DND-41 (cell line): ENCODE results near the gene ACMSD.
"Not testable (repeated sequence)": the region's sequence is repeated elsewhere in the genome, so short reads cannot be mapped to it uniquely, and the experiment has no call there.

Experiments
- ATAC-seq: fragments of 200-7000 bp; cut with Tn5 transposase; 3 replicates; pipeline ENCODE4 v1.9.1; 2021; ENCODE audit warnings: low read depth; ENCODE audit not compliant: insufficient read depth
- DNase-seq: peaks from one replicate; pipeline ENCODE4 v3.0.0-alpha.2; 2020
- H2AFZ ChIP-seq: 2 replicates; pipeline ENCODE4 v1.6.0; 2012; ENCODE audit warnings: low read depth, low read length
- H3K27ac ChIP-seq: 2 replicates; pipeline ENCODE4 v1.5.1; 2012; ENCODE audit warnings: low read length, inconsistent platforms
- H3K27me3 ChIP-seq: fragments of 200-600 bp; sonication (generic); 2 replicates; pipeline ENCODE4 v1.6.0; 2012; ENCODE audit warnings: low read length, mild to moderate bottlenecking, inconsistent platforms; ENCODE audit not compliant: insufficient read depth, poor library complexity
- H3K36me3 ChIP-seq: 2 replicates; pipeline ENCODE4 v1.5.1; 2012; ENCODE audit warnings: low read length, inconsistent platforms; ENCODE audit not compliant: insufficient read depth
- H3K4me1 ChIP-seq: 2 replicates; pipeline ENCODE4 v1.5.1; 2012; ENCODE audit warnings: mild to moderate bottlenecking, low read length; ENCODE audit not compliant: insufficient read depth
- H3K4me2 ChIP-seq: 2 replicates; pipeline ENCODE4 v1.6.0; 2012; ENCODE audit warnings: mild to moderate bottlenecking, moderate library complexity, low read length, inconsistent platforms; ENCODE audit not compliant: insufficient read depth
- H3K4me3 ChIP-seq, 2 experiments: fragments of 200-600 bp in 1 of 2; shearing (Covaris generic) in 1 of 2; 2 replicates each; pipeline ENCODE4 v1.5.1; 2012 to 2016; ENCODE audit warnings: inconsistent platforms in 2 of 2, low read length in 2 of 2, mild to moderate bottlenecking in 2 of 2, low read depth in 1 of 2, moderate library complexity in 1 of 2
- H3K79me2 ChIP-seq: 2 replicates; pipeline ENCODE4 v1.6.0; 2012; ENCODE audit warnings: low read length, inconsistent platforms; ENCODE audit not compliant: insufficient read depth
- H3K9ac ChIP-seq: 2 replicates; pipeline ENCODE4 v1.6.0; 2012; ENCODE audit warnings: low read depth, mild to moderate bottlenecking, inconsistent platforms, low read length, moderate library complexity
- H3K9me3 ChIP-seq: 2 replicates; pipeline ENCODE4 v1.5.1; 2012; ENCODE audit warnings: low read length, moderate library complexity, mild to moderate bottlenecking, inconsistent platforms; ENCODE audit not compliant: insufficient read depth, severe bottlenecking
- H4K20me1 ChIP-seq: 2 replicates; pipeline ENCODE4 v1.6.0; 2012; ENCODE audit warnings: low read length; ENCODE audit not compliant: insufficient read depth
- EZH2 ChIP-seq: IDR thresholded peaks from 3 replicates; pipeline ENCODE4 v1.6.1; 2012; ENCODE audit warnings: borderline replicate concordance, low read depth, mild to moderate bottlenecking, moderate library complexity, low read length, inconsistent platforms; ENCODE audit not compliant: severe bottlenecking
- TF ChIP-seq, protein P1 (sequence below): IDR thresholded peaks from 2 replicates; pipeline ENCODE4 v1.5.1; 2012; ENCODE audit warnings: borderline replicate concordance, low read length, moderate library complexity, mild to moderate bottlenecking; ENCODE audit not compliant: poor library complexity, severe bottlenecking; ENCODE audit errors: extremely low read depth

Gene ACMSD

DNA sequence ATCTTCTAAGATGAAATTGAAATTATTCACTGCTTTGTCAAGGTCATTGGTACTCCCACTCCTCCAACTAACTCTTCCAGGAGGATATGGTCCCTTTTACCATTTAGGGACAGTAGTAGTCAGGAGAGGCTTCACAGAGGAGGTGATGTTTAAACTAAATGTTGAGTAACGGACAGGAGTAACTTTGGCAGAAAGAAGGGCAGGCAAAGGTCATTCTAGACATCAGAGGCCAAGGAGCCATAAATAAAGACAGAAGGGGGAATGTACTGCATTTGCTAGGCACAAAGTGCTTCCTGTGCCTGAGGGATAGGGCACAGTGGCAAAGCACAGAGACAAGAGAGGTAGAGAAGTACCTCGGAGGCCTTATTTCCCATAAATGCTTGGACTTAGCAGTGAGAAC, 14.6 kb upstream of the ACMSD start:
- TF ChIP-seq, protein P1, sequence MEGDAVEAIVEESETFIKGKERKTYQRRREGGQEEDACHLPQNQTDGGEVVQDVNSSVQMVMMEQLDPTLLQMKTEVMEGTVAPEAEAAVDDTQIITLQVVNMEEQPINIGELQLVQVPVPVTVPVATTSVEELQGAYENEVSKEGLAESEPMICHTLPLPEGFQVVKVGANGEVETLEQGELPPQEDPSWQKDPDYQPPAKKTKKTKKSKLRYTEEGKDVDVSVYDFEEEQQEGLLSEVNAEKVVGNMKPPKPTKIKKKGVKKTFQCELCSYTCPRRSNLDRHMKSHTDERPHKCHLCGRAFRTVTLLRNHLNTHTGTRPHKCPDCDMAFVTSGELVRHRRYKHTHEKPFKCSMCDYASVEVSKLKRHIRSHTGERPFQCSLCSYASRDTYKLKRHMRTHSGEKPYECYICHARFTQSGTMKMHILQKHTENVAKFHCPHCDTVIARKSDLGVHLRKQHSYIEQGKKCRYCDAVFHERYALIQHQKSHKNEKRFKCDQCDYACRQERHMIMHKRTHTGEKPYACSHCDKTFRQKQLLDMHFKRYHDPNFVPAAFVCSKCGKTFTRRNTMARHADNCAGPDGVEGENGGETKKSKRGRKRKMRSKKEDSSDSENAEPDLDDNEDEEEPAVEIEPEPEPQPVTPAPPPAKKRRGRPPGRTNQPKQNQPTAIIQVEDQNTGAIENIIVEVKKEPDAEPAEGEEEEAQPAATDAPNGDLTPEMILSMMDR: no peak
- no peak for TF ChIP-seq EZH2
- no peaks in the 10 kb centered on the region for H3K27me3 ChIP-seq
- H3K27ac ChIP-seq: no peak overlapping the region
- H4K20me1 ChIP-seq: no peaks in the 10 kb centered on the region
- no peak for ATAC-seq
- no peaks in the 10 kb centered on the region for H3K4me1 ChIP-seq
- H3K4me3 ChIP-seq: no peak overlapping the region
- H3K79me2 ChIP-seq: no peaks in the 10 kb centered on the region
- H3K36me3 ChIP-seq: no peaks in the 10 kb centered on the region
- H3K4me2 ChIP-seq: no peak overlapping the region
- no peak overlapping the region for H3K9ac ChIP-seq
- no peak overlapping the region for H2AFZ ChIP-seq
- DNase-seq: no peak
- H3K9me3 ChIP-seq: no peaks in the 10 kb centered on the region

DNA sequence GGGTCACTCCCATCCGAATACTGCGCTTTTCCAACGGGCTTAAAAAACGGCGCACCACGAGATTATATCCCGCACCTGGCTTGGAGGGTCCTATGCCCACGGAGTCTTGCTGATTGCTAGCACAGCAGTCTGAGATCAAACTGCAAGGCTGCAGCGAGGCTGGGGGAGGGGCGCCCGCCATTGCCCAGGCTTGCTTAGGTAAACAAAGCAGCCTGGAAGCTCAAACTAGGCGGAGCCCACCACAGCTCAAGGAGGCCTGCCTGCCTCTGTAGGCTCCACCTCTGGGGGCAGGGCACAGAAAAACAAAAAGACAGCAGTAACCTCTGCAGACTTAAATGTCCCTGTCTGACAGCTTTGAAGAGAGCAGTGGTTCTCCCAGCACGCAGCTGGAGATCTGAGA, 12.7 kb upstream of the ACMSD start:
- ATAC-seq, H3K27me3 ChIP-seq, H3K4me3 ChIP-seq, H3K27ac ChIP-seq, H3K4me1 ChIP-seq, H3K79me2 ChIP-seq, H2AFZ ChIP-seq, DNase-seq, H3K36me3 ChIP-seq, H3K4me2 ChIP-seq, H3K9ac ChIP-seq, H4K20me1 ChIP-seq, H3K9me3 ChIP-seq: not testable (repeated sequence)

DNA sequence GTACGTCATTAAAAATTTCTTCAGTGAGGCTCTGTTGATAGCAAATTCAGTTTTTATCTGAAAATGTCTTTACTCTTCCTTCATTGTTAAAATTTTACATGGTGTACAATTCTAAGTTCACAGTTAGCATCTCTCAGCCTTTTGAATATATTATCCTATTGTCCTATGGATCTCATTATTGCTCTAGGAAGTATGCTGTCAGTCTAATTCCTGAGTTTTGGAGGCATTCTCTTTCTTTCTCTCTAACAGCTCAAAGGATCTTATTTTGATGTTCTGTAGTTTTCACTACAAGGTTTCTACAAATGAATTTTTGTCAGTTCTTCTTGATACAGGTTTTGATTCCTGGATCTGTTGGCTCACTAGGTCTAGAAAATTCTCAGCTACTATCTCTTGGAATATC, 2.9 kb upstream of the ACMSD start:
- no peak overlapping the region for H3K9ac ChIP-seq
- H3K4me1 ChIP-seq: no peaks in the 10 kb centered on the region
- H3K4me3 ChIP-seq: no peak overlapping the region
- no peak for TF ChIP-seq EZH2
- TF ChIP-seq, protein P1: no peak
- no peaks in the 10 kb centered on the region for H3K36me3 ChIP-seq
- no peak overlapping the region for H3K4me2 ChIP-seq
- no peaks in the 10 kb centered on the region for H3K27me3 ChIP-seq
- H4K20me1 ChIP-seq: no peaks in the 10 kb centered on the region
- ATAC-seq (no peak), DNase-seq (no peak)
- no peak overlapping the region for H2AFZ ChIP-seq
- H3K79me2 ChIP-seq: no peaks in the 10 kb centered on the region
- H3K9me3 ChIP-seq: peaks cover 9% of the 10 kb centered on the region
- no peak overlapping the region for H3K27ac ChIP-seq

DNA sequence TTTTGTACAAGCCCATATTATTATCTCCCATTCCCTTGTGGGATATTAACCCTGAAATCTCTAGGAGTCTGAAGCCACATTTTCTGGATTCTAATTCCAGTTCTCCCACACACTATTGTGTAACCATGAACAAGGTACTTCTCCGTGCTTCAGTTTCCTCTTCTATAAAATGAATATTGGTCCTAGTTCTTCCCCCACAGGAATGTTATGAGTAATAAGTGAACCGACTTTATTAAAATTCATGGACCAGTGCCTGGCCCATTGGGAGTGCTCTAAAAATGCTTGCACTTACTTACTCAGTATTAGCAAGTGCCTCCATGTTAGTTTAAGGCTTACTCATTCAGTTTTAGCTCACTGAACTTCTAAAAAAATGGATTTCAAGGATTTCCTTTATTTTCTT, 1.4 kb upstream of the ACMSD start:
- H3K4me1 ChIP-seq: no peaks in the 10 kb centered on the region
- no peak overlapping the region for H3K4me3 ChIP-seq
- no peaks in the 10 kb centered on the region for H3K36me3 ChIP-seq
- H3K79me2 ChIP-seq: no peaks in the 10 kb centered on the region
- H3K27me3 ChIP-seq: no peaks in the 10 kb centered on the region
- no peak overlapping the region for H2AFZ ChIP-seq
- DNase-seq (no peak), ATAC-seq (no peak)
- H3K4me2 ChIP-seq: no peak overlapping the region
- no peak overlapping the region for H3K9ac ChIP-seq
- H3K27ac ChIP-seq: no peak overlapping the region
- peaks cover 9% of the 10 kb centered on the region for H3K9me3 ChIP-seq
- no peaks in the 10 kb centered on the region for H4K20me1 ChIP-seq
- TF ChIP-seq, protein P1: no peak
- TF ChIP-seq EZH2: no peak
